Raji (cell line): ENCODE results near the gene BAK1.

Source experiments
- POLR2A ChIP-seq: IDR thresholded peaks from 2 replicates; pipeline ENCODE4 v1.6.1; 2011; ENCODE audit warnings: low read depth, low read length, control low read depth; ENCODE audit not compliant: insufficient read depth

Gene BAK1

GRCh38 chr6:33578588-33579011, 1.5 kb downstream of the BAK1 start:
- no peak for TF ChIP-seq POLR2A

- TF ChIP-seq POLR2A = no peak
These were observed 1.9 kb downstream of the BAK1 start for GRCh38 chr6:33578164-33578563.

DNA sequence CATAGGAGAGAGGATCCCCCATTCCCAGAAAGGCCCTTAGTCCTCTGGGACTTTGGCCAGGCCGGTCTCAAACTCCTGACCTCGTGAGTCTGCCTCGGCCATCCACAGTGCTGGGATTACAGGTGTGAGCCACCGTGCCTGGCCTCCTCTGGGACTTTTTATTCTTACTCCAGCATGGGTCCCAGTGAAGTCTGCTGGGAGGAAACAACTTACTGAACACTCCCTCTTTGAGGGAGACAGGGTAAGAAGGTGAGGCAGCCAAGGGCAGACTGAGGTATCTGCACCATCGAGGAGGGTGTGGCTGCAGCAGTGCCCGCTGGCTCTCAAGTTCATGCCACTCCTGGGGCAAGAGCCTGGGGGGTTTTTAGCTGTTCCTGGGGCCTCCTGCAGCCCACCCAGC, 2.4 kb downstream of the BAK1 start:
- no peak for TF ChIP-seq POLR2A

DNA sequence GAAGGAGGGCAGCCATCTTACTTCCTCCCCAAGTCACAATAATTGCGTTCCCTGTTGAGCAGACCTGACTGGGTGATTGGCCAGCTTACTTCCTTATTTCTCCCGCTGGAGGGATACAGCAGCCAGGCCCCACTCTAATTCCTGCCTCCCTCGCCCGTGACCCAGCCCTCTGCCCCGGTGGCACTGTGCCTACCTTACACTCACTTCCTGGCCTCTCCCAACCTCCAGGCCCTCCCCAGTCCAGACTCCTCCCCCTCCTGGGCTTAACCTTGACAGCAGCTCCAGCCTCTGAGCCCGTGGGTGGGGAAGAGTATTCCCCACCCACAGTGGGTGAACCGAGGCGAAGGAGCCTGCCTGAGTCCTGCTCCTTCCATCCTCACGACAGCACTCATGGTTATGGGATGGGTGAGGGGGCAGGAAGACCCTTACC, 3.0 kb downstream of the BAK1 start:
- no peak for TF ChIP-seq POLR2A

DNA sequence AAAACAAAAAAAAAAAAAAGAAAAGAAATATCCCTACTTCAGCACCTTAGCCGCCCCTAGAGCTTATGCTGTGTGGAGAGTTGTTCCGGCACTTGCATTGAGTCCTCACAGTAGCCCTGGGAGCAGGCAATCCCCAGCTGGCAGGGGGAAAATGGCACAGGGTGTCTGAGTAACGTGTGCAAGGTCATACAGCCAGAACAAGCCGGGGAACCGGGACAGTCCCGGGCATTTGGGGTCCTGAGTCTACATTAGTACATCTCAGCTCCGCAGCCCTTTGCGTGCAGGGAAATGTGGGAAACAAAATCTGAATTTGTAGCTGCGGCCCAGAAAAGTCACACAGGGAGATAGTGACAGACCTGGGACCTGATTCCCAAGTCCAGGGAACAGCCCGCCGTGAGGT, 3.4 kb downstream of the BAK1 start:
- TF ChIP-seq POLR2A = no peak

GRCh38 chr6:33575211-33575610, 4.9 kb downstream of the BAK1 start:
- TF ChIP-seq POLR2A = no peak

DNA sequence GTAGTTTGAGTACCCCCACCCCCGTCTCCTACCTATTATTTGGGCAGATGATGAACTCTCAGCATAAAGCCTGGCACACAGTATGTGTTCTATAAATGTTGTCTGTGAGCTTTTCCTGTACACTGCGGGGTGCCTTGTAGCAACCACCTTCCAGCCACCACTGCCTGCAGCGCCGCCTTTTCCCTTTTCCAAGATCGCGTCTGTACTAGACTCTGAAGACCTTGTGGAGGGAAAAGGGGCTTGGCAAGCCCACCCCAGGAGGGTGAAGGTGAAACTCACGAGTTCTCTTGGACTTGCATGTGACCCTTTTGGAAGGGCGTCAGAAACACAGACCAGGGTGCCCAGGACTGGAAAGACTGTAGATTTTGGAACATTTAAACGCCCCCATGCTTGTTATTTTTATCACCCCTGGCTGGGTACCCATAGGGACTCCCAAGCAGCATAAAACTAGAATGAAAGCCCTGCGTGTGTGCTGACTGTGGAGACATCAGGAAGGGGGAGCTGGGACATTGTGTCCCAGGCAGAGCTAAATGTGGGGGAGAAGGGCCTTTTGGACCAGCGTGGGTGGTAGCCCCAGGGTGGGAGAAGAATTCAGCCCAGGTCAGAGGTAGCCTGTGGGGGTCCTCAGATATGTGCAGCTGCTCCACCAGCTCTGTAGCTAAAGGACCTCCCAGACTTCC, 8.3 kb downstream of the BAK1 start:
- no peak for TF ChIP-seq POLR2A

DNA sequence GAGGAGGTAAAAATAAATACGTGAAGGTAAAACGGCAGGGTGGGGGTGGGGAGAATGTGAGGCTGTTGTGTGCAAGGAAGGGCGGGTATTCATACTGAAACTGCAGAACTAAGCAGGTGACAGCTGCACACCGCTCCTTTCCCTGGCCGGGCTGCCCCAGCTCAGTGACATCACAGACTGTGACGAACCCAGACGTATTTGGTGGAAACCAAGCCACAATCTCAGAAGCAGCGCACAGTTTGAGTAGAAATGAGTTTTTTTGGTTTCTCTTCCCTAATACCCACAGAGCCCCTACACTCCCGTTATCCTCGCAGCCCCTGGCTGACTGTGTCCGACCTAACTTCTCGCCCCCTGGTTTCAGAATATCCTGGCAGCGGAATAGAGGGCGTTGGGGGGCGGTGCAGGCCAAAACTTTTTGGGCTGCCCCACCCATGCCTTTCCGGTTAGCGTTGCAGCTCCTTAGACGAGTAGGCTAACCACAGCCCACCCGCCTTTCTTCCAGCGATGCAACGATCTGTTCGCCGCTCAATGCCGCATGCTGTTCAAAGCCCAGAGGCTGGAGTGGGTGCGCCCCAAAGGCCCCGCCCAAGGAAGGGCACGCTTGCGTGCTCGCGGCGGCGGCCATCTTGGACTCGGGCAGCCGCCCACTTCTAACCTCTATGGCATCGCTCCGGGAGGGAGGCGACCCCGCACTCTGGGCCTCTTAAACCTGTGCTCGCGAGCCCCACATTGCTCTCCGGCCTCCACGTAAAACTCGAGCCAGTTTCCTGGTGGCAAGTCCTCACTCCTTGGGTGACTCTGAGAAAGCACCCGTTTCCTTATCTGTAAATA, 9.1 kb downstream of the BAK1 start:
- TF ChIP-seq POLR2A = peak; percentile 89

GRCh38 chr6:33568826-33569570, 11.1 kb downstream of the BAK1 start:
- TF ChIP-seq POLR2A = no peak

DNA sequence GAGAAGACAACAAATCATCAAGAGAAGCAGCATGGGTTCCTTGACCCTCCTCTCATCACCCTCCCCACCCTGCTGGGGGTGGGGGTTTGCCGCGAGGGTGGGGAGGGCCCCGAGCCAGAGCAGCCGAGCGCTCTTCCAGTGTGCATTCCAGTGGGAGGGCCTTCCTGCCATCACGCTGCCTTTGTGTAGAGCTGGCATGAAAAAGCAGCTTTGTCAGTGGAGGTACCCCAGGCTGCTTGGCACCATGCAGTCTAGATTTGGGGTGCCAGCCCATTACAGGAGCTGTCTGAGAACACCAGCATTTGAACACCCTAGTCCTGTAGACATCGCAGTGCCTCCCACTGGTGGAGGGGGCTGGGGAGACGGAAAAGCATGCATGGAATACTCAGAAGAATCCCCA, 12.2 kb downstream of the BAK1 start:
- TF ChIP-seq POLR2A = no peak

GRCh38 chr6:33566182-33567084, 13.6 kb downstream of the BAK1 start:
- TF ChIP-seq POLR2A = no peak

GRCh38 chr6:33558801-33559200, 21.3 kb downstream of the BAK1 start:
- TF ChIP-seq POLR2A = no peak

DNA sequence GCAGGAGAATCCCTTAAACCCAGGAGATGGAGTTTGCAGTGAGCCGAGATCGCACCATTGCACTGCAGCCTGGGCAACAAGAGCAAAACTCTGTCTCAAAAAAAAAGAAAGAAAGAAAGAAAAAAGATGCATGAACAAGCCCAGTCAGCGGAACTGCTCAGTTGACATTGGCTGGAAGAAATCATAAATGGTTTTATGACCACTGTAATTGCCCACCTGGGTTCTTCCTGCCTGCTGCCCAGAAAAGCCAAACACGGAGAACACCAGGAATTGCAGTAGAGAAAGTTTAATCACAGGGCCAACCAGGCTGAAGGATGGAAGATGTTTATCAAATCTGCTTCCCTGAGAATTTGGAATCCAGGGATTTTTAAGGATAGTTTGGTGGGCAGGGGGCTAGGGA, 22.7 kb downstream of the BAK1 start:
- no peak for TF ChIP-seq POLR2A

GRCh38 chr6:33552252-33552651, 27.8 kb downstream of the BAK1 start:
- no peak for TF ChIP-seq POLR2A

DNA sequence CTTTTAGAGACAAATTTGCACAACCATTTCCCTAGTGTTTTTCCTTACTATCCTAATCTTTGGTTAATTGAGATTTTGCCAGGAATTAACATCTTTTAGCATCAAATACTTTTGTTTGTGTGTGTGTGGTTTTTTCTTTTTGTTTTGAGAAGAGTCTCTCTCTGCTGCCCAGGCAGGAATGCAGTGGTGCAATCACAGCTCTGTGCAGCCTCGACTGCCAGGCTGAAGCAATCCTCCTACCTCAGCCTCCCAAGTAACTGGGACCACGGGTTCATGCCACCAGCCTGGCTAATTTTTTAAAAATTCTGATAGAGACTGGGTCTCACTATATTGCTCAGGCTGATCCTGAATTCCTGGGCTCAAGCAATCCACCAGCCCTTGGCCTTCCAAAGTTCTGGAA, 28.5 kb downstream of the BAK1 start:
- TF ChIP-seq POLR2A = no peak
